Kidney epithelial cell (primary cell): ENCODE measurements around the gene DHX35. TPM values are rescaled to one million over a fixed set of nuclear protein-coding genes. Genes with fewer than 3 reads are reported as not detected.

Experiments
- DNase-seq: peaks from one replicate; pipeline ENCODE4 v3.0.0-alpha.2; 2010; ENCODE audit warnings: low read depth
- H3K27me3 ChIP-seq: 2 replicates; pipeline ENCODE4 v1.6.0; 2011; ENCODE audit warnings: low read length; ENCODE audit not compliant: control insufficient read depth, insufficient read depth
- H3K36me3 ChIP-seq: 2 replicates; pipeline ENCODE4 v1.5.1; 2011; ENCODE audit warnings: low read length; ENCODE audit not compliant: control insufficient read depth, insufficient read depth
- H3K4me3 ChIP-seq: 2 replicates; pipeline ENCODE4 v1.5.1; 2011; ENCODE audit warnings: low read depth, mild to moderate bottlenecking, control low read depth, low read length
- total RNA-seq: library from RNA; depleted of rRNA; stranded (reverse); fragments of >200 nt; gene quantifications from 2 replicates; pipeline ENCODE4 v1.2.3, GENCODE V29; 2015
- TF ChIP-seq, protein P1 (sequence below): IDR thresholded peaks from 2 replicates; pipeline ENCODE4 v1.5.1; 2011; ENCODE audit warnings: mild to moderate bottlenecking, moderate library complexity, low read length, control low read depth, inconsistent platforms; ENCODE audit not compliant: insufficient read depth, poor library complexity, severe bottlenecking

Gene DHX35
- total RNA-seq, 1 donor from 2014 or later, result 7.4 TPM

DNA sequence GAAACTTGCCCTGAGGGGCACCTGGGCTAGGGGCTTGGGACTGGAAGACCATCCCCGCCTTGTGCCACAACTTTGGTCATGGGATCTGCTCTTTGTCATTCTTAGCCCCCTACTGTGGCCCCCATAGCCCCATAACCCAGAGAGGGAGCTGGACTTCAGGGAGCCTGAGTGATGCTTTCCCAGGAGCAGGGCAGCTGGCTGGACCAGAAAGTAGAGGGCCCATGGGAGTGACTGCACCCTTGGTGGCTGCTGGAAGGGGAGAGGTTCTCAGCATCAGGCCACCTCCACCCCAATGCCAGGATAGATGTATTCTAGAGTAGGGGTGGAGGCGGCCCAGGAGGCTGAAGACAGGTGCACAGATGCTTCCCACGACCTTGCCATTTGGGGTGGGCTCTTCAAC, 41.7 kb upstream of the DHX35 start:
- Histone ChIP-seq H3K27me3 (peaks cover 27% of the 10 kb centered on the region), H3K4me3 (no peak overlapping the region), H3K36me3 (no peaks in the 10 kb centered on the region)
- DNase-seq, result no peak
- TF ChIP-seq, protein P1, sequence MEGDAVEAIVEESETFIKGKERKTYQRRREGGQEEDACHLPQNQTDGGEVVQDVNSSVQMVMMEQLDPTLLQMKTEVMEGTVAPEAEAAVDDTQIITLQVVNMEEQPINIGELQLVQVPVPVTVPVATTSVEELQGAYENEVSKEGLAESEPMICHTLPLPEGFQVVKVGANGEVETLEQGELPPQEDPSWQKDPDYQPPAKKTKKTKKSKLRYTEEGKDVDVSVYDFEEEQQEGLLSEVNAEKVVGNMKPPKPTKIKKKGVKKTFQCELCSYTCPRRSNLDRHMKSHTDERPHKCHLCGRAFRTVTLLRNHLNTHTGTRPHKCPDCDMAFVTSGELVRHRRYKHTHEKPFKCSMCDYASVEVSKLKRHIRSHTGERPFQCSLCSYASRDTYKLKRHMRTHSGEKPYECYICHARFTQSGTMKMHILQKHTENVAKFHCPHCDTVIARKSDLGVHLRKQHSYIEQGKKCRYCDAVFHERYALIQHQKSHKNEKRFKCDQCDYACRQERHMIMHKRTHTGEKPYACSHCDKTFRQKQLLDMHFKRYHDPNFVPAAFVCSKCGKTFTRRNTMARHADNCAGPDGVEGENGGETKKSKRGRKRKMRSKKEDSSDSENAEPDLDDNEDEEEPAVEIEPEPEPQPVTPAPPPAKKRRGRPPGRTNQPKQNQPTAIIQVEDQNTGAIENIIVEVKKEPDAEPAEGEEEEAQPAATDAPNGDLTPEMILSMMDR, result no peak

DNA sequence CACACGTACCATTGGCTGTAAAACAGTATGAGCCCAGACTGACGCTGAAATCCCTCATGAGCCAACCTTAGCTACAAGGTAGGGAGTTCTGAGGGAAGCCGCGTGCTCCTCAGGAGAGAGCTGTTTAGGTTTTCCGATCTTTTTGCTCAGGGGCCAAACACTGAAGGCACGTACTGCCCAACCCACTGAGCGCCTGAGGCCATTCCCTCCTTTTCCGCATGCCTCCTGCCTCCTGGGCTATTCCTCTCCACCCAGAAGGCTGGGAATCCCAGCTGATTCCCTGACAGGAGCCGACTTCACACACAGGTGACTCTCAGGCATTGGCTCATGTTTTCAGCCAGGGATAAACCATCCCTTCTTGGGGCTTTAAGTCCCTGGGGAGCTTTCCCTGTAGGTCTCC, 41.3 kb upstream of the DHX35 start:
- Histone ChIP-seq H3K4me3 (no peak overlapping the region), H3K27me3 (peaks cover 27% of the 10 kb centered on the region), H3K36me3 (no peaks in the 10 kb centered on the region)
- TF ChIP-seq, protein P1, result no peak
- no peak for DNase-seq

DNA sequence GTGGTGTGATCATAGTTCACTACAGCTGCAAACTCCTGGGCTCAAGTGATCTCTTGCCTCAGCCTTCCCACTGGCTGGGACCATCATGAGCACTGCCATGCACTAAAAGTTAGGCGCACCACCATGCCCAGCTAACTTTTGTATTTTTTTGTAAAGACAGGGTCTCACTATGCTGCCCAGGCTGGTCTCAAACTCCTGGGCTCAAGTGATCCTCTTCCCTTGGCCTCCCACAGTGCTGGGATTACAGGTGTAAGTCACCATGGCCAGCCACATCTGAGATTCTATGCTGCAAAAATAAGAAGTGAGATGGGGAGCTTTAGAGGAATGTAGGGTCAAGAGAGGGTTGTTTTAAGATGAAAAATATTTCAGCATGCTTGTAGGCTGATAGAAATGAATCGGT, 37.4 kb upstream of the DHX35 start:
- TF ChIP-seq, protein P1, result no peak
- no peaks in the 10 kb centered on the region for H3K36me3 ChIP-seq

DNA sequence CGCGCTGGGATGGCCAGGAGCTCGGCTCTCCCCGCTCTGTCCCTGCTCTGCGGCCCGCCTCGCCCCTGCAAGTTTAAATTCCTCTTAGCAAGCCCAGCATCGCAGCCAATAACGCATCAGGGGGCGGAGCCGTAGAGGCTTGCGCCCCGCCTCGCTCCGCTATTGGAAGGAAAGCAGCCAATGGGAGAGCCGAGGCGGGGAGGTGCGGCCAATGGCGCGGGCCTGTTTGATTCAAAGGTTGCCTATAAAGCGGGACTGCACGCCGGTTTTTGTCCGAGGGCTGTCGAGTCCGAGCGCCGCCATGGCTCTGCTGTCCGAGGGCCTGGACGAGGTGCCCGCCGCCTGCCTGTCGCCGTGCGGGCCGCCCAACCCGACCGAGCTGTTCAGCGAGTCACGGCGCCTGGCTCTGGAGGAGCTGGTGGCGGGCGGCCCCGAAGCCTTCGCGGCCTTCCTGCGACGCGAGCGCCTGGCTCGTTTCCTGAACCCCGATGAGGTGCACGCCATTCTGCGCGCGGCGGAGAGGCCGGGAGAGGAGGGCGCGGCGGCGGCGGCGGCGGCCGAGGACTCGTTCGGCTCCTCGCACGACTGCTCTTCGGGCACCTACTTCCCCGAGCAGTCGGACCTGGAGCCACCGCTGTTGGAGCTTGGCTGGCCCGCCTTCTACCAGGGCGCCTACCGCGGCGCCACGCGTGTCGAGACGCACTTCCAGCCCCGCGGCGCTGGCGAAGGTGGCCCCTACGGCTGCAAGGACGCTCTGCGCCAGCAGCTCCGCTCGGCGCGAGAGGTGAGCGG, 35.8 kb upstream of the DHX35 start, which contains the start of gene FAM83D:
Gene FAM83D (plus strand): TSS at position 276 of the 792 bp plus-strand sequence. CDS start 26 bp downstream, at position 302.
- peaks cover 3% of the 10 kb centered on the region for H3K27me3 ChIP-seq
- H3K36me3 ChIP-seq, result no peaks in the 10 kb centered on the region
- DNase-seq, result peak; percentile 92
- TF ChIP-seq, protein P1, result no peak
- H3K4me3 ChIP-seq, result peak within 1 kb of the TSS; percentile 85

More for the DNA sequence above, 37.4 kb upstream of the DHX35 start:
- no peak for DNase-seq
- Histone ChIP-seq H3K4me3 (no peak overlapping the region), H3K27me3 (peaks cover 16% of the 10 kb centered on the region)

DNA sequence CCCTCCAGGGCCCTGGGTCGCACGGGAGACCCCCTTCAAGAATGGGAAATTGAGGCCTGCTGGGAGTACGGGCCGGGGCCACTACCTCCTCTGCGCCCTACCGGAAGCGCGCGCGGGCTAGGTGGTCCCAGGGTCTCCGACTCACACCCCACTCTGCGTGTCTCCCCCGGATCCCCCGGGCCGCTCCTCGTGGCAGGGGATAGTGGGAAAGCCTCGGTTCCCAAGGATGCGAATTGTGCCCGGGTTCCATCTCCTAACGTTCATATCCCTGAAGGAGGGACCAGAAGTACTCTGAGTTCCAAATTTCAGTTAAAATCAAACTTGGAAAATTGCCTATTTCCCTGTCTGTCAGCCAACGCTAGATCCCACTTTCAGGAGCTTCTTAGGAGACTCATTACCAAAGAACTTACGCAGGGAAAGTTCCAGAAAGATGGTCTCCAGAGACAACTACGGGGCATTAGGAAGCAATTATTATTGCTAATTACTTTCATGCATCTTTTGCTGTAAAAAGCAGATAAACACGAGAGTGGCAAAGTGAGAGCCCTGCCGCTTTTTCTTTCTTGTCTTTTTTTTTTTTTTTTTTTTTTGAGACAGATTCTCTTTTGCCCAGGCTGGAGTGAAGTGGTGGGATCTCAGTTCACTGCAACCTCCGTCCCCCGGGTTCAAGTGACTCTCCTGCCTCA, 35.1 kb upstream of the DHX35 start:
- H3K4me3 ChIP-seq, result peak overlapping the region; percentile 85
- no peak for DNase-seq
- H3K36me3 ChIP-seq, result no peaks in the 10 kb centered on the region
- TF ChIP-seq, protein P1, result no peak
- no peaks in the 10 kb centered on the region for H3K27me3 ChIP-seq
